KMS-11 (cell line): Measurements from ENCODE around the gene HSPA12A.

Experiments
- H2AFZ ChIP-seq: fragments of 200-600 bp; sonication (generic); 2 replicates; pipeline ENCODE4 v1.6.1; 2016; ENCODE audit warnings: antibody characterized with exemption, mixed run types, low read depth
- H3K27ac ChIP-seq: fragments of 200-600 bp; sonication (generic); 2 replicates; pipeline ENCODE4 v1.6.1; 2016; ENCODE audit warnings: mild to moderate bottlenecking, mixed run types
- H3K27me3 ChIP-seq: fragments of 200-600 bp; sonication (generic); 2 replicates; pipeline ENCODE4 v1.6.1; 2017; ENCODE audit warnings: mild to moderate bottlenecking, low read depth, mixed run types, moderate library complexity; ENCODE audit not compliant: insufficient read depth
- H3K36me3 ChIP-seq: fragments of 200-600 bp; sonication (generic); 2 replicates; pipeline ENCODE4 v1.6.1; 2017; ENCODE audit warnings: mild to moderate bottlenecking, mixed run types; ENCODE audit not compliant: insufficient read depth
- H3K4me1 ChIP-seq: fragments of 200-600 bp; sonication (generic); 2 replicates; pipeline ENCODE4 v1.6.1; 2016; ENCODE audit warnings: mild to moderate bottlenecking, low read depth, mixed run types; ENCODE audit not compliant: poor library complexity, severe bottlenecking
- H3K4me2 ChIP-seq: fragments of 200-600 bp; sonication (generic); 2 replicates; pipeline ENCODE4 v1.7.0; 2016; ENCODE audit warnings: mild to moderate bottlenecking, mixed run types
- H3K4me3 ChIP-seq: fragments of 200-600 bp; sonication (generic); IDR thresholded peaks from 2 replicates; pipeline ENCODE4 v1.6.1; 2017; ENCODE audit warnings: low read depth, low read length, mixed read lengths; ENCODE audit not compliant: insufficient read depth
- H3K79me2 ChIP-seq: fragments of 200-600 bp; sonication (generic); 2 replicates; pipeline ENCODE4 v1.6.1; 2016; ENCODE audit warnings: low read depth, mixed run types; ENCODE audit not compliant: insufficient read depth
- H3K9ac ChIP-seq: fragments of 200-600 bp; sonication (generic); 2 replicates; pipeline ENCODE4 v1.6.1; 2016; ENCODE audit warnings: mild to moderate bottlenecking, mixed run types
- H4K20me1 ChIP-seq: fragments of 200-600 bp; sonication (generic); 2 replicates; pipeline ENCODE4 v1.6.1; 2016; ENCODE audit warnings: mild to moderate bottlenecking, mixed run types; ENCODE audit not compliant: insufficient read depth
- TF ChIP-seq, protein P1 (sequence below): fragments of 200-600 bp; sonication (generic); conservative IDR thresholded peaks from 2 replicates; pipeline ENCODE4 v1.6.1; 2017; ENCODE audit warnings: low read depth, mild to moderate bottlenecking, antibody characterized with exemption, low read length, moderate library complexity, mixed read lengths

HSPA12A gene

DNA sequence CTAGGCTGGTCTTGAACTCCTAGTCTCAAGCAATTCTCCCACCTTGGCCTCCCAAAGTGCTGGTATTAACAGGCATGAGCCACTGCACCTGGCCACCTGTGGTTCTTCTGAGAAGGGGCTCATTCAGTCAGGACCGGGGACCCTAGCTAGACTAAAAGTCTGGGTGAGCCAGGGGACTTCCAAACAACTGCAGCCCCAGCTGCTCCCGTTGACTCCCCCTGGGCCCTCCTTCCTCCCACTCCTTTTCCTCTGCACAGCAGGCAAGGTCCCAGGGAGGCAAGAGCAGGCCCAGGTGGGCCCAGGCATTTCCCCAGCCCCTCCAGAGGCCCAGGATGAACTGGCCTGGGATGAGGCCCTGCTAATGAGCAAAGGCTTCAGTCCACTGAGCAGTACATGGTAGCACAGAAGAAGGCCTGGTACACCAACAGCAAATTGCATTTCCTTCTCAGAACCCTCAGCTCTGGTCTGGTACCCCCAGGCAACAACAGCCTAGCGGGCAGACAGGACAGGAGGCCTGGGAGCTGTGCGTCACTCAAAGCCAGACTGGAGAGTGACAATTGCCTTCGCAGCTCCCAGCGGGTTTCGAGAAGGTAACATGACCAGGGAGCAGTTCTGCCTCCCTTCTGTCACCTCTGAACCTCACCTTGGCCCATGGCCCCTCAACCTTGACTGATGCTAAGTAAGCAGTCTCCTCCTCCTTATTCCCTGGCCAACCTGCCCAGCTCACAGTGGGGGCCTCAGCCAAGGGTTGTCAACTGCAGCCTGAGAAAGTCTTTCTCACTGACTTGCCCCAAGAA, 30.7 kb upstream of the HSPA12A start:
- Histone ChIP-seq H3K9ac (no peak overlapping the region), H3K27ac (no peak overlapping the region), H3K27me3 (no peaks in the 10 kb centered on the region), H3K4me3 (no peak overlapping the region), H4K20me1 (no peaks in the 10 kb centered on the region), H3K4me2 (no peak overlapping the region), H3K4me1 (no peaks in the 10 kb centered on the region), H3K79me2 (no peaks in the 10 kb centered on the region), H2AFZ (no peak overlapping the region), H3K36me3 (no peaks in the 10 kb centered on the region)
- TF ChIP-seq, protein P1, sequence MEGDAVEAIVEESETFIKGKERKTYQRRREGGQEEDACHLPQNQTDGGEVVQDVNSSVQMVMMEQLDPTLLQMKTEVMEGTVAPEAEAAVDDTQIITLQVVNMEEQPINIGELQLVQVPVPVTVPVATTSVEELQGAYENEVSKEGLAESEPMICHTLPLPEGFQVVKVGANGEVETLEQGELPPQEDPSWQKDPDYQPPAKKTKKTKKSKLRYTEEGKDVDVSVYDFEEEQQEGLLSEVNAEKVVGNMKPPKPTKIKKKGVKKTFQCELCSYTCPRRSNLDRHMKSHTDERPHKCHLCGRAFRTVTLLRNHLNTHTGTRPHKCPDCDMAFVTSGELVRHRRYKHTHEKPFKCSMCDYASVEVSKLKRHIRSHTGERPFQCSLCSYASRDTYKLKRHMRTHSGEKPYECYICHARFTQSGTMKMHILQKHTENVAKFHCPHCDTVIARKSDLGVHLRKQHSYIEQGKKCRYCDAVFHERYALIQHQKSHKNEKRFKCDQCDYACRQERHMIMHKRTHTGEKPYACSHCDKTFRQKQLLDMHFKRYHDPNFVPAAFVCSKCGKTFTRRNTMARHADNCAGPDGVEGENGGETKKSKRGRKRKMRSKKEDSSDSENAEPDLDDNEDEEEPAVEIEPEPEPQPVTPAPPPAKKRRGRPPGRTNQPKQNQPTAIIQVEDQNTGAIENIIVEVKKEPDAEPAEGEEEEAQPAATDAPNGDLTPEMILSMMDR = no peak

DNA sequence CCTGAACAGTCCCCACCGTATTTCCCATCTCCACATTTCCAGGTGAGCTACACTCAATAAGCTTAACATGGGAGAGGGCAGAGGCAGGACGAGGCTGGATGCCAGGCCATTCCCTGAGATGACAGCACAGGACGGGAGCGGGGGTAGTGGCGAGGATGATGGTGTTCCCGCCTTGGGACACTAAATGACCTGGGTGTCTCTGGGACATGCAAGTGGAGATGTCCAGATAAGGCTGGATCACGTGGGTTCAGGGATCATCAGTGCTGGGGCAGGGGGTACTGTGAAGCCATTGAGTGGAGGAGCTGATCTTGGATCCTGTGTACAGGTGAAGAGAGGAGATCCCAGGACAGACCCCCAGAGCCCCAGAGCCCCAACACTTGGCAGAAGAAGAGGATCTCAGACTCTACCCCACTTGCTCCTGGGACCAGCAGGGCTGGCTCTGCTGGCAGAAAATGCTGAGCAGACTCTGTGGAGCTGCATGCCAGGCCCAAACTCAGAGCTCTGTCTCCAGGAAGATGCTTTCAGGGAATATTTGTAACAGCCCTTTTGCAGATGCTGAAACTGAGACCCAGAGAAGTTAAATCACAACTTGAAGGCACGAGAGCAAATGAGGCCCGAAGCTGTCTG, 29.7 kb upstream of the HSPA12A start:
- TF ChIP-seq, protein P1 = no peak
- Histone ChIP-seq H3K4me3 (no peak overlapping the region), H3K4me1 (no peaks in the 10 kb centered on the region), H3K9ac (no peak overlapping the region), H4K20me1 (no peaks in the 10 kb centered on the region), H3K27me3 (no peaks in the 10 kb centered on the region), H3K79me2 (no peaks in the 10 kb centered on the region), H3K4me2 (no peak overlapping the region), H3K36me3 (no peaks in the 10 kb centered on the region), H3K27ac (no peak overlapping the region), H2AFZ (no peak overlapping the region)

- no peaks in the 10 kb centered on the region for H3K27me3 ChIP-seq
- no peaks in the 10 kb centered on the region for H3K36me3 ChIP-seq
- no peaks in the 10 kb centered on the region for H3K79me2 ChIP-seq
- TF ChIP-seq, protein P1 = no peak
- no peak overlapping the region for H3K27ac ChIP-seq
- H2AFZ ChIP-seq = no peak overlapping the region
- H4K20me1 ChIP-seq = no peaks in the 10 kb centered on the region
- no peak overlapping the region for H3K4me2 ChIP-seq
- no peaks in the 10 kb centered on the region for H3K4me1 ChIP-seq
- H3K4me3 ChIP-seq = no peak overlapping the region
- no peak overlapping the region for H3K9ac ChIP-seq
Observed at GRCh38 chr10:116771101-116771958, 29.0 kb upstream of the HSPA12A start.

- Histone ChIP-seq H3K27me3 (no peaks in the 10 kb centered on the region), H3K4me1 (no peaks in the 10 kb centered on the region), H3K79me2 (no peaks in the 10 kb centered on the region), H4K20me1 (no peaks in the 10 kb centered on the region), H3K36me3 (no peaks in the 10 kb centered on the region), H2AFZ (no peak overlapping the region), H3K4me2 (no peak overlapping the region), H3K27ac (no peak overlapping the region), H3K4me3 (no peak overlapping the region), H3K9ac (no peak overlapping the region)
- TF ChIP-seq, protein P1 = no peak
Observed at GRCh38 chr10:116770281-116770680, 27.9 kb upstream of the HSPA12A start.
